Activated CD8-positive, alpha-beta T cell treated with anti-CD3 and anti-CD28 coated beads, Interleukin-2, amount 10 ng/mL, durations not matched to agents 7 days and 5 days (primary cell): ENCODE data around the gene METRNL. TPM values are rescaled to one million over a fixed set of nuclear protein-coding genes. Genes with fewer than 3 reads are reported as not detected.
"Not testable (repeated sequence)": the region's sequence is repeated elsewhere in the genome, so short reads cannot be mapped to it uniquely, and the experiment has no call there.

Experiments used
- ATAC-seq: fragments of 150-1000 bp; cut with Tn5 transposase; one replicate; pipeline ENCODE4 v1.10.0; 2021; ENCODE audit warnings: moderate library complexity
- CTCF ChIA-PET: fragments of 350-600 bp; sonication (Branson Sonifier 250); formaldehyde crosslinking; loops from one replicate; lab custom pipeline; 2021; ENCODE audit warnings: antibody characterized with exemption; lab: Charles Lee
- POLR2A ChIA-PET: fragments of 350-600 bp; sonication (Branson Sonifier 250); formaldehyde crosslinking; loops from one replicate; lab custom pipeline; 2021; ENCODE audit warnings: antibody characterized with exemption; lab: Charles Lee
- DNase-seq: peaks from one replicate; pipeline ENCODE4 v3.0.0-alpha.2; 2020
- H3K27ac Mint-ChIP-seq: one replicate; pipeline ENCODE4 v1.8.0; 2021; ENCODE audit warnings: mild to moderate bottlenecking, mixed read lengths
- H3K27me3 Mint-ChIP-seq: one replicate; pipeline ENCODE4 v1.8.0; 2021; ENCODE audit warnings: low read depth, mixed read lengths
- H3K36me3 Mint-ChIP-seq: one replicate; pipeline ENCODE4 v1.8.0; 2021; ENCODE audit warnings: low read depth, mixed read lengths
- H3K4me1 Mint-ChIP-seq: one replicate; pipeline ENCODE4 v1.8.0; 2021; ENCODE audit warnings: low read depth, mixed read lengths
- H3K4me3 Mint-ChIP-seq: one replicate; pipeline ENCODE4 v1.8.0; 2021; ENCODE audit warnings: mild to moderate bottlenecking, mixed read lengths
- H3K9me3 Mint-ChIP-seq: one replicate; pipeline ENCODE4 v1.8.0; 2022; ENCODE audit warnings: mixed read lengths; ENCODE audit not compliant: insufficient read depth
- total RNA-seq, 2 experiments: library from RNA; stranded (reverse); gene quantifications; one replicate each; pipeline ENCODE4 v1.2.3, GENCODE V29; 2021

Gene METRNL
- total RNA-seq, 2 experiments from 2014 or later: 3.0 to 4.8 TPM

DNA sequence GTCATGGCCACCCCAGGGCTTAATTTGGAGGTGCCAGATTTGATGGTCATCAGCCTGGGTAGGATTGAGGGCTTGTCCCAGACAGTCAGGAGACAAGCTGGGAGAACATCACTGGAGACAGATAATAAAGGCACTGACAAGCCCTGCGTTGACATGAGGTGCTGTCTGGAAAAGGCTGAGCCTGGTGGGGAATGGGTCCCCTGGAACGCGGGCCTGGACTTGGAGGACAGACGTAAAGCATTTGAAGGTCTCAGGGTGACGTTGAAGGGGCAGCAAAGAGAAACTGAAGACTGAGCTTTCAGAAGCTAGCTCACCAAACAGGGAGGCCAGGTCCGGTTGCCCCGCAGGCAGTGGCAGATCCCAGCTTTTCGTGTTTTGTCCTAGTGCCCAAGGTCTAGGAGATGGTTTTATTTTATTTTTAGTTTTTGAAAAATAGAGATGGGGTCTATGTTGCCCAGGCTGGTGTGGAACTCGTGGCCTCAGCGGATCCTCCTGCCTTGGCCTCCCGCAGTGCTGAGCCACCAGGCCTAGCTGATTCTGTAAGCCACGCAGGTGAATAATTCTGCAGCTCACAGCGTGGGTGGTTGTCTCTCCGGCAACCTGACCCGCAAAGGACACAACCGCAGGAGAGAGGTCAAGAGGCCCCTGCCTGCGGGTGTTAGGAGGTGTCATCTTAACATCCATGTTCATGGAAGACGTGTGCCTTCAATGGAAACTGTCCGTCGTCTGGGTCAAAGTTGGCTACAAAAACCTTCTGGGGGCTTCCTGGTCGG, 37.6 kb downstream of the METRNL start:
- H3K27me3 Mint-ChIP-seq: peaks cover 20% of the 10 kb centered on the region
- H3K27ac Mint-ChIP-seq: no peak overlapping the region
- DNase-seq: no peak
- ChIA-PET POLR2A (interaction anchor here (1.9 kb wide), 1 partner anchor 83 kb away, joined by 4 read pairs; no protein-coding TSS in a partner anchor), CTCF (no interaction called here)
- no peaks in the 10 kb centered on the region for H3K36me3 Mint-ChIP-seq
- no peaks in the 10 kb centered on the region for H3K9me3 Mint-ChIP-seq
- H3K4me3 Mint-ChIP-seq: no peak overlapping the region
- H3K4me1 Mint-ChIP-seq: peaks cover 15% of the 10 kb centered on the region
- no peak for ATAC-seq

- Mint-ChIP-seq H3K4me1 (peaks cover 15% of the 10 kb centered on the region), H3K9me3 (peaks cover under 1% of the 10 kb centered on the region), H3K36me3 (no peaks in the 10 kb centered on the region), H3K4me3 (no peak overlapping the region), H3K27me3 (peaks cover 23% of the 10 kb centered on the region), H3K27ac (no peak overlapping the region)
- ChIA-PET POLR2A (interaction anchor here (1.9 kb wide), 1 partner anchor 83 kb away, joined by 4 read pairs; no protein-coding TSS in a partner anchor), CTCF (no interaction called here)
- DNase-seq: no peak
- ATAC-seq: no peak
Measured at GRCh38 chr17:83117583-83117982, 38.2 kb downstream of the METRNL start.

DNA sequence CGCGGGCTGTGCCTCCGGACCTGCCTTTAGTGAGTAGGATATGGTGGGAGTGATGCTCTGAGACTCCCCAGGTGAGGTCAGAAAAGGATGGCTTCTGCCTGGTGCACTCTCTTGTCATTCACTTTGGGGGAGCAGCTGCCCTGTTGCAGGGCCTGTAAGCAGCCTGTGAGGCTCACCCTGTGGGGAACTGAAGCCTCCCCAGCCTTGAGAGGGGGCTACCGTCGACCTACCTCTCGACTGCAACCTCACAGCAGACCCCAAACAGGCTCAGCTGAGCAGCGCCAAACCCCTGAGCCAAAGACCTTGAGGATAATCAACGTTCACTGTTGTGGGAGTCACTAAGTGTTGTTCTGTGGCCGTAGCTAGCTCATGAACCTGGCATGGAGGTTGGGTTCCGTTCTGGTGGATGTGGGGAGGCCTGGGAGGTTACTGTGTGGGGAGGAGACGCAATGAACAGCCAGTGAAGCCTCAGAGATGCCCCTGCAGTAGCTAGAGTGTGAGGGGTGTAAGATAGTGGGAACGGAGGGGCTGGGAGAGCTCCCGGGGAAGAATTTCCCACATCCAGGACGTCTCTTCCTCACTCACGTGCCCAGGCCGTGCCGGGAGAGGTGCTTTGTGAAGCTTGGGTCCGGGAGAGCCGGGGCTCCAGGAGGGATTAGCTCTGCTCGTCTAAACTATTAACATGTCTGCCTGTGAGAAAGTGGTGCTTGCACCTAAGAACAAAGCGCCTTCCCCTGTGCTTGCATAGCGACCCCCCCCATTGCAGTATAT, 38.8 kb downstream of the METRNL start:
- H3K36me3 Mint-ChIP-seq: no peaks in the 10 kb centered on the region
- DNase-seq (no peak), ATAC-seq (no peak)
- H3K9me3 Mint-ChIP-seq: peaks cover 6% of the 10 kb centered on the region
- ChIA-PET POLR2A (interaction anchor here (0.7 kb wide), 1 partner anchor 11 kb away, joined by 3 read pairs; no protein-coding TSS in a partner anchor), CTCF (interaction anchor here (0.6 kb wide), 1 partner anchor 9 kb away, joined by 3 read pairs; no protein-coding TSS in a partner anchor)
- no peak overlapping the region for H3K4me3 Mint-ChIP-seq
- no peak overlapping the region for H3K27ac Mint-ChIP-seq
- H3K4me1 Mint-ChIP-seq: peaks cover 15% of the 10 kb centered on the region
- peaks cover 23% of the 10 kb centered on the region for H3K27me3 Mint-ChIP-seq

GRCh38 chr17:83119987-83120864, 40.8 kb downstream of the METRNL start:
- CTCF ChIA-PET: no interaction called here
- H3K36me3 Mint-ChIP-seq: no peaks in the 10 kb centered on the region
- POLR2A ChIA-PET: interaction anchor here (0.6 to 1.0 kb wide), 2 partner anchors 24 to 27 kb away, joined by 3 to 4 read pairs; no protein-coding TSS in a partner anchor
- ATAC-seq: peak; percentile 81
- peak; percentile 56 for DNase-seq
- peak overlapping the region; percentile 50 for H3K4me3 Mint-ChIP-seq
- peak overlapping the region; percentile 50 for H3K27ac Mint-ChIP-seq
- H3K4me1 Mint-ChIP-seq: peaks cover 24% of the 10 kb centered on the region
- H3K9me3 Mint-ChIP-seq: peaks cover 6% of the 10 kb centered on the region
- H3K27me3 Mint-ChIP-seq: peaks cover 23% of the 10 kb centered on the region

DNA sequence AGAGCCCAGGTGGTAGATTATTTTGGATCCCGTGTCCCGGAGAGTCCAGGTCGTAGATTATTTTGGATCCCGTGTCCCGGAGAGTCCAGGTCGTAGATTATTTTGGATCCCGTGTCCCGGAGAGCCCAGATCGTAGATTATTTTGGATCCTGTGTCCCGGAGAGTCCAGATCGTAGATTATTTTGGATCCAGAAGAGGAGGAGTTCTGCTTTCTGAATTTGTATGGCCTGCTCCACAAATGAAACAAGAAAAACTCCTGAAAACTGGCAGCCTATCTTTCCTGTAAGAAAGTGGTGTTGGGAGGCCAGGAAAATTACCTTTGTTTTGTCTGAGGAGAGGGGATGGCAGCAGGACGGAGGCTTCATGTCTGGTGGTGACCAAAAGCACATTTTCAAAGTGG, 42.1 kb downstream of the METRNL start:
- H3K4me3 Mint-ChIP-seq, H3K36me3 Mint-ChIP-seq, H3K27ac Mint-ChIP-seq, ATAC-seq, POLR2A ChIA-PET, CTCF ChIA-PET, DNase-seq, H3K9me3 Mint-ChIP-seq: not testable (repeated sequence)
- H3K27me3 Mint-ChIP-seq: peaks cover 23% of the 10 kb centered on the region
- H3K4me1 Mint-ChIP-seq: peaks cover 36% of the 10 kb centered on the region

DNA sequence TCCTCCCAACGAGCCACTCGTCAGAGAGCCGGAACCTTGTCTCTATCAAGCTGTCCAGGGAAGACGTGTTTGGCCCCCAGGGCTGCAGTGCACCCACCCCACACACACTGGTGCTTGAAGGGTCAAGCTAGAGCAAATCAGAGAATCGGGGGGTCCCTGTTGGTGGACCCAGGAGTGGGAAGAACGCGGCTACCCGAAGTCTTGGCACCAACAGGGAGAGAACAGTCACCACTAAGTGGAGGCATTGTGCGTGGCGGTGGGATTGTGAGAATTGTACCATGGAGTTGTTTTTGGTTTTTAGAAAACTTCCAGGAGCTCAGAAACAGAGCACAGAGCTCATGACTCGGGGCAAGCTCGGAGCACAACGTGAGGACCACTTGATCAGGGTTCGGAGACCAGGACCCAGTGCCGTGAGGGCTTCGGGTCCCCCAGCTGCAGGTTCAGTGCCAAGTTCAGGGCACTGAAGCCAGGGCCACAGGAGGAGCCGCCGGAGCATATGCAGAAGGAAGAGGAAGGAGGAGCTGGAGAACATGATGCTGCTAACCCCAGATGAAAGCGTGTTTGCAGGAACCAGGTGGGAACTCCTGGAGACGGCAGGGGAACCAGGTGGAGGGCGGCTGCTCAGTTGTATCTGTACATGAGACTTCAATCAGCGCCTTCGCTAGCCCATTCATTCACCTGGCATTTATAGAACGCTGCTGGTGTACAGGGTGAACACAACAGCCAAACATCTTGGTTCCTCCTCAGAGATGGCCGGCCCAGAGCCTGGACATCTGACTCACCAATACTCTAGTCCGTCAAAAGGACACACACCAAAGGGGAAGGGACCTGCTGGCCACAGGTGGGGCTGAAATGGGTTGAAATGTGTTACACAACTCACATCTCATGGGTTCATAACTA, 42.8 kb downstream of the METRNL start:
- H3K4me1 Mint-ChIP-seq: peaks cover 39% of the 10 kb centered on the region
- POLR2A ChIA-PET: interaction anchor here (0.6 kb wide), 1 partner anchor 252 kb away, joined by 3 read pairs; no protein-coding TSS in a partner anchor
- peaks cover 6% of the 10 kb centered on the region for H3K9me3 Mint-ChIP-seq
- ATAC-seq: no peak
- DNase-seq: no peak
- H3K27me3 Mint-ChIP-seq: peaks cover 23% of the 10 kb centered on the region
- CTCF ChIA-PET: no interaction called here
- H3K27ac Mint-ChIP-seq: no peak overlapping the region
- H3K36me3 Mint-ChIP-seq: no peaks in the 10 kb centered on the region
- H3K4me3 Mint-ChIP-seq: no peak overlapping the region

- H3K27me3 Mint-ChIP-seq: peaks cover 25% of the 10 kb centered on the region
Measured at GRCh38 chr17:83122834-83123233, 43.4 kb downstream of the METRNL start.

GRCh38 chr17:83123896-83124801, 44.7 kb downstream of the METRNL start:
- H3K4me1 Mint-ChIP-seq: peaks cover 35% of the 10 kb centered on the region
- H3K4me3 Mint-ChIP-seq: no peak overlapping the region
- no peaks in the 10 kb centered on the region for H3K36me3 Mint-ChIP-seq
- no peak overlapping the region for H3K27ac Mint-ChIP-seq
- ChIA-PET POLR2A (no interaction called here), CTCF (no interaction called here)
- ATAC-seq (no peak), DNase-seq (no peak)
- peaks cover 21% of the 10 kb centered on the region for H3K27me3 Mint-ChIP-seq
- peaks cover 6% of the 10 kb centered on the region for H3K9me3 Mint-ChIP-seq

More at GRCh38 chr17:83122834-83123233, 43.4 kb downstream of the METRNL start:
- ChIA-PET CTCF (no interaction called here), POLR2A (interaction anchor here (0.6 kb wide), 1 partner anchor 253 kb away, joined by 3 read pairs; no protein-coding TSS in a partner anchor)
- H3K4me3 Mint-ChIP-seq: no peak overlapping the region
- no peak overlapping the region for H3K27ac Mint-ChIP-seq
- peaks cover 39% of the 10 kb centered on the region for H3K4me1 Mint-ChIP-seq
- peaks cover 6% of the 10 kb centered on the region for H3K9me3 Mint-ChIP-seq
- no peak for ATAC-seq
- no peaks in the 10 kb centered on the region for H3K36me3 Mint-ChIP-seq
- no peak for DNase-seq

DNA sequence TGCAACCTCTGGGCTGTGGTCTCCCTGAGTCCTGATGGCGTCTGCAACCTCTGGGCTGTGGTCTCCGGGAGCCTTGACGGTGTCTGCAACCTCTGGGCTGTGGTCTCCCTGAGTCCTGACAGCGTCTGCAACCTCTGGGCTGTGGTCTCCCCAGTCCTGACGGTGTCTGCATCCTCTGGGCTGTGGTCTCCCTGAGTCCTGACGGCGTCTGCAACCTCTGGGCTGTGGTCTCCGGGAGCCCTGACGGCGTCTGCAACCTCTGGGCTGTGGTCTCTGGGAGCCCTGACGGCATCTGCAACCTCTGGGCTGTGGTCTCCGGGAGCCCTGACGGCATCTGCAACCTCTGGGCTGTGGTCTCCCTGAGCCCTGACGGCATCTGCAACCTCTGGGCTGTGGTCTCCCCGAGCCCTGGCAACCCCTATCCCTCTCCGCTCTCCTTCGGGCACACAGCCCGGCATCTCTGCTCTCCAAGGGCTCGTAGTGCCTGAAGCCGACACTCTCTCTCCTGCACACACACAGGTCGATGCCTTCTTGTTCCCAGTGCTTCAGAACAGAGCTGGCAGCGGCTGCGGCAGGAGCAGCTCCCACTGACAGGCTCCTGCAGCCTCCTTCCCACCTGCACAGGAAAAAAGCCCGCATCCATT, 45.6 kb downstream of the METRNL start:
- peaks cover 30% of the 10 kb centered on the region for H3K4me1 Mint-ChIP-seq
- ChIA-PET POLR2A (interaction anchor here (1.0 to 1.4 kb wide), 2 partner anchors 9 to 75 kb away, joined by 3 read pairs; no protein-coding TSS in a partner anchor), CTCF (interaction anchor here (0.9 kb wide), 1 partner anchor 22 kb away, joined by 4 read pairs; no protein-coding TSS in a partner anchor)
- H3K27ac Mint-ChIP-seq: peak overlapping the region; percentile 55
- H3K9me3 Mint-ChIP-seq: peaks cover 6% of the 10 kb centered on the region
- ATAC-seq (peak; percentile 28), DNase-seq (peak; percentile 48)
- peaks cover 17% of the 10 kb centered on the region for H3K27me3 Mint-ChIP-seq
- H3K4me3 Mint-ChIP-seq: no peak overlapping the region
- H3K36me3 Mint-ChIP-seq: no peaks in the 10 kb centered on the region
